ENCODE results near the gene IL7R. TPM values are rescaled to one million over a fixed set of nuclear protein-coding genes. Genes with fewer than 3 reads are reported as not detected.
"Not testable (repeated sequence)": the region's sequence is repeated elsewhere in the genome, so short reads cannot be mapped to it uniquely, and the experiment has no call there.

Gene IL7R
- total and polyA plus RNA-seq, 12 donors: 1.2 to 14.7 (median 7.5) TPM

GRCh38 chr5:35833224-35833623, 23.5 kb upstream of the IL7R start:
- intact Hi-C loops (cut with DNase I): no loop called here
- no peak for DNase-seq
- 82 to 89% (median 83%) methylated on average over 2 of the region's 2 CpGs for WGBS, 4 donors
- no peak overlapping the region for H3K4me3 ChIP-seq
- no peaks in the 10 kb centered on the region for H3K9me3 ChIP-seq (replicated peaks in 1 of 3)
- H3K27ac ChIP-seq: no peak overlapping the region
- no peaks in the 10 kb centered on the region for H3K4me1 ChIP-seq (replicated peaks in 1 of 2)
- H3K36me3 ChIP-seq (replicated peaks in 1 of 2): no peaks in the 10 kb centered on the region
- no peaks in the 10 kb centered on the region for H3K27me3 ChIP-seq
- TF ChIP-seq CTCF (IDR thresholded peaks at IDR 0.05): no peak

- H3K4me1 ChIP-seq (replicated peaks in 1 of 2): no peaks in the 10 kb centered on the region
- no peak overlapping the region for H3K27ac ChIP-seq
- no peaks in the 10 kb centered on the region for H3K9me3 ChIP-seq (replicated peaks in 1 of 3)
- no peak overlapping the region for H3K4me3 ChIP-seq
- H3K36me3 ChIP-seq (replicated peaks in 1 of 2): no peaks in the 10 kb centered on the region
- H3K27me3 ChIP-seq: no peaks in the 10 kb centered on the region
- no peak for TF ChIP-seq CTCF (IDR thresholded peaks at IDR 0.05)
- TF ChIP-seq POLR2A (IDR thresholded peaks at IDR 0.05): no peak
- intact Hi-C loops (cut with DNase I): no loop called here
- 84 to 87% (median 85%) methylated on average over 7 of the region's 7 CpGs for WGBS, 4 donors
- no peak for DNase-seq
Observed at GRCh38 chr5:35835796-35836742, 20.6 kb upstream of the IL7R start.

DNA sequence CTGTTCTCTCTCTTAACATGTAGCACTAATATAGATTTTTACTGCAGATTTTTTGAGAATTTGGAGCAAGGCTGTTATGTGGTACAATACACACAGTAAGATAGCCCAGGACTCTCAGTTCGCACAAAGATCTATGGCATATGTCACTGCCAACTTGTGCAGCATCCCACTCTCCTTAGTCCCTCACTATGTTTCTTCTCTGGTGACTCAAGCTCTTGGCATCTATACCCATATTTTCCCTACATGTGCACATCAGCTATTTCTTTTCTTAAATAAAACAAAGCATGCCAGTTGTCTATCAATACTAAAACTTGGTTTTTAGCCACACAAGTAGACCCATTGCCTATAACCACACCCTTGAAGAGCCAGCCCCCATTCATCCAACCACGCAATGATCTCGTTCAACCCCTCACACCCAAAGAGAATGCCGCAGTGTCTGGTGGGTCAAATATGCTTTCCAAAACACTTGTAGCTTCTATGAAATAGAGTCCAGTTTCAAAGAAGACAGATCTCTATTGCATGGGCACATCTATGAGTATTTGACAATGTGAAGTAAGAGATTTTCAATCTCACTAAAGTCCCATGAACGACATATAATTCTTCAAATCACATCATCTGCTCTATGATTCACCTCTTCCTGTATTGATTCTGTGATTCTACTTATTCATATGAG, 18.2 kb upstream of the IL7R start:
- TF ChIP-seq POLR2A (IDR thresholded peaks at IDR 0.05) (no peak), CTCF (IDR thresholded peaks at IDR 0.05) (no peak)
- WGBS, 4 donors: 90 to 95% (median 93%) methylated on average over 5 of the region's 5 CpGs

DNA sequence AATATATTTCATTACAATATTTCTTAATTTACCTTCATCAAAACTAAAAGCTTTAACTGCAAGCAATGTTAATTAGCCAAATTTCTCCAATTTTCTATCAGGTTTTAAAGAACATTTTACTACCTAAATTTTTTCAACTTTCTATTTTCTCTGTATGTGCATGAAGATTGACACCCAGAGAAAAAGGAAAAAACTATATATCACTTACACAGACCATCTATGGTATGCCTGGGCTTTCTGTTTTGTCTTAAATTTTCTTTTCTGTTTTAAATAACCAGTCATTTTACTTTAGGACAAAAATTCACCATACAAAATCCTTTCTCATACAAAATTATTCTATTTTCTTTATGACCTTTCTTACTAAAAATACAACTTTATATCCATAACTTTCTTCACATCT, 13.8 kb upstream of the IL7R start:
- TF ChIP-seq POLR2A (IDR thresholded peaks at IDR 0.05) (no peak), CTCF (IDR thresholded peaks at IDR 0.05) (no peak)
- intact Hi-C loops (cut with DNase I): no loop called here
- H3K4me1 ChIP-seq (replicated peaks in 1 of 2): no peaks in the 10 kb centered on the region

More for the DNA sequence above, 18.2 kb upstream of the IL7R start:
- no peak overlapping the region for H3K4me3 ChIP-seq
- no peak for DNase-seq
- no peak overlapping the region for H3K27ac ChIP-seq
- intact Hi-C loops (cut with DNase I): no loop called here
- no peaks in the 10 kb centered on the region for H3K27me3 ChIP-seq
- H3K36me3 ChIP-seq (replicated peaks in 1 of 2): no peaks in the 10 kb centered on the region
- H3K9me3 ChIP-seq (replicated peaks in 1 of 3): peaks cover 0 to 6% (median 0%) of the 10 kb centered on the region in 3 donors
- no peaks in the 10 kb centered on the region for H3K4me1 ChIP-seq (replicated peaks in 1 of 2)

GRCh38 chr5:35845508-35845907, 11.2 kb upstream of the IL7R start:
- H3K27ac ChIP-seq; intact Hi-C loops (cut with DNase I); H3K4me1 ChIP-seq (replicated peaks in 1 of 2); H3K27me3 ChIP-seq; H3K36me3 ChIP-seq (replicated peaks in 1 of 2); H3K9me3 ChIP-seq (replicated peaks in 1 of 3); DNase-seq; H3K4me3 ChIP-seq: not testable (repeated sequence)
- 63 to 83% (median 77%) methylated on average over 2 of the region's 2 CpGs for WGBS, 4 donors

More for the DNA sequence above, 13.8 kb upstream of the IL7R start:
- no peak for DNase-seq
- Histone ChIP-seq H3K4me3 (no peak overlapping the region), H3K9me3 (replicated peaks in 1 of 3) (peaks cover 0 to 6% (median 0%) of the 10 kb centered on the region in 3 donors), H3K27me3 (no peaks in the 10 kb centered on the region), H3K36me3 (replicated peaks in 1 of 2) (no peaks in the 10 kb centered on the region), H3K27ac (no peak overlapping the region)
